AG04450 (cell line): Measurements from ENCODE around the gene PRKG1. TPM values are rescaled to one million over a fixed set of nuclear protein-coding genes. Genes with fewer than 3 reads are reported as not detected.

ENCODE experiments used
- CTCF ChIA-PET: fragments of 300-600, 350-600 bp; formaldehyde crosslinking; extraction: SDS; loops from one replicate; lab custom pipeline; 2022; ENCODE audit warnings: antibody characterized with exemption, inconsistent platforms; lab: Charles Lee
- POLR2A ChIA-PET: fragments of 350-600 bp; formaldehyde crosslinking; extraction: SDS; loops from one replicate; lab custom pipeline; 2021; ENCODE audit warnings: antibody characterized with exemption, inconsistent platforms; lab: Yijun Ruan, JAX
- DNase-seq: peaks from one replicate; pipeline ENCODE4 v3.0.0-alpha.2; 2011; ENCODE audit warnings: low read depth, low spot score
- H3K27ac ChIP-seq: one replicate; pipeline ENCODE4 v1.5.1; 2012; ENCODE audit warnings: low read depth, low read length, control low read depth
- H3K27me3 ChIP-seq: one replicate; pipeline ENCODE4 v1.6.0; 2012; ENCODE audit warnings: low read length; ENCODE audit not compliant: control insufficient read depth, insufficient read depth
- H3K4me3 ChIP-seq: 2 replicates; pipeline ENCODE4 v1.5.1; 2011; ENCODE audit warnings: mild to moderate bottlenecking, low read depth, low read length, control low read depth
- H3K9me3 ChIP-seq: 2 replicates; pipeline ENCODE4 v1.5.1; 2012; ENCODE audit warnings: low read length; ENCODE audit not compliant: control insufficient read depth, insufficient read depth
- polyA plus RNA-seq: library from polyadenylated mRNA; depleted of rRNA; stranded (reverse); fragments of >200 nt; gene quantifications from 2 replicates; pipeline ENCODE4 v1.2.3, GENCODE V29; 2011
- TF ChIP-seq, protein P1 (sequence below): IDR thresholded peaks from 2 replicates; pipeline ENCODE4 v1.5.1; 2011; ENCODE audit warnings: low read depth, low read length, control low read depth, inconsistent platforms

PRKG1 gene
- polyA plus RNA-seq, 1 experiment = 19.0 TPM

DNA sequence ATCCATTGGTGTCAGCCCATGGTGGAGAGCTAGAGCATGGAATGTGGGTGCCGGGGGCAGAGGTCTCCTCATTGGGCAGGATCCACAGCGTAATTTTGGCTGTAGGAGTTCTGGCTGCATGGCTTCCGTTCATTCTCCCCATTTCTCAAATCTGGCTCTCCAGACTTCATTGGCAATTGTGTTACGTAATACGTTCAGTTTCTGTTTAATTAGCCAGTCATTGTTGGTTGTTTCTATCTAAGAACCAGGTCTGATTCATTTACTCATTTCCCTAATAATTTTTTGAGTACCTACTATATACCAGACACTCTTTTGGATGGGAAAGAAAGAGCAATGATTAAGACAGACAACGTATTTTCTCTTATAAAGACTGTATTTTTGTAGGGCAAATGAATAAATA lies 325.6 kb downstream of the PRKG1 start:
- Histone ChIP-seq H3K4me3 (no peak overlapping the region), H3K27me3 (no peaks in the 10 kb centered on the region), H3K9me3 (no peaks in the 10 kb centered on the region), H3K27ac (no peak overlapping the region)
- TF ChIP-seq, protein P1, sequence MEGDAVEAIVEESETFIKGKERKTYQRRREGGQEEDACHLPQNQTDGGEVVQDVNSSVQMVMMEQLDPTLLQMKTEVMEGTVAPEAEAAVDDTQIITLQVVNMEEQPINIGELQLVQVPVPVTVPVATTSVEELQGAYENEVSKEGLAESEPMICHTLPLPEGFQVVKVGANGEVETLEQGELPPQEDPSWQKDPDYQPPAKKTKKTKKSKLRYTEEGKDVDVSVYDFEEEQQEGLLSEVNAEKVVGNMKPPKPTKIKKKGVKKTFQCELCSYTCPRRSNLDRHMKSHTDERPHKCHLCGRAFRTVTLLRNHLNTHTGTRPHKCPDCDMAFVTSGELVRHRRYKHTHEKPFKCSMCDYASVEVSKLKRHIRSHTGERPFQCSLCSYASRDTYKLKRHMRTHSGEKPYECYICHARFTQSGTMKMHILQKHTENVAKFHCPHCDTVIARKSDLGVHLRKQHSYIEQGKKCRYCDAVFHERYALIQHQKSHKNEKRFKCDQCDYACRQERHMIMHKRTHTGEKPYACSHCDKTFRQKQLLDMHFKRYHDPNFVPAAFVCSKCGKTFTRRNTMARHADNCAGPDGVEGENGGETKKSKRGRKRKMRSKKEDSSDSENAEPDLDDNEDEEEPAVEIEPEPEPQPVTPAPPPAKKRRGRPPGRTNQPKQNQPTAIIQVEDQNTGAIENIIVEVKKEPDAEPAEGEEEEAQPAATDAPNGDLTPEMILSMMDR = no peak
- DNase-seq = no peak
- CTCF ChIA-PET = no interaction called here
- POLR2A ChIA-PET = no interaction called here

DNA sequence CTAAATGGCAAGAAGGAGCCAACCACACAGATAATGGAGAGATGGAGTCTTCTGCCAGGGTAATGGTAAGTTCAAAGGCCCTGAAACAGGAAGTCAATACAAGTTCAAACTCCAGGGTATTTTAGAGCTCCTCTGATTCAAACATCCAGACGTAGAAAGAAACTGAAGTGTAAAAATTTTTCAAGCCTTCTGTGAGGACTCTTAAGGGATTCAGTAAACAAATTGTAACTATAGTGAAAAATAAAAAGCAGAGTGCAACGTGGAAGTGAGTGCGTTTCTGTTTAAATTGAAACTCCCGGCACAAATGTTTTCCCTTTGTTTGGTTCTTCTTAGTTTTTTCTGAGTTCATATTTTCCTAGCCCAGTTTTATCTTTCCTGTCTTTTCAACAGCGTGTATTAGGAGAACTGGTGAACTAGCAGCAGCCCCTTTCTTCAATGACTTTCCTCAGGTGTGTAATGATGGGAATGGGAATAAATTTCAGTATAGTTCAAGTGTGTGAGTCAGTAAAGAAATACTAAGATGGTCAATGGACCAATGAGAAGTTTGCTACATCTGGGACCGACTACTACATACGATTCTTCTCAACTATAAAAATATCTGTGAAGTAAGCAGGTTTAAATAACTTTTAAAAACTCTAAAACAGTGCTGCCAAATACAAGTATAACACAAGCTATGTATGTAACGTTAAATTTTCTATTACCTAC lies 326.3 kb downstream of the PRKG1 start:
- ChIA-PET CTCF (no interaction called here), POLR2A (no interaction called here)

DNA sequence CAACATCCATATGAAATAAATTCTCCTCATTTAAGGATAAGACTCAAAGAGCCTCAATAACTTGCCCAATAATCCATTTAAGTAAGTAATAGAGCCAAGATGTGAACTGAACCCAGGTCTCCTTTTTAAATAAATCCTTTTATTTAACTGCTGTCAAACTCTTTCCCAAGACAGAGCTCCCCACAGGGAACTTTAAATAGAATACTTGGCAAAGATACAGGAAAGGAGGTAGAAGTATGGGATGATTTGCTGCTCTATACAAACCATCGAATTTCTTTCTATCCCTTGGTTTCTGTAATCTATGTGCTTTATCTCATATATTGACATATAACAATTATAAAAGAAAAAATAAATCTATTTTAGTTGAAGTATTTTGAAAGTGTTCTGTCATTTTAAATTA lies 329.2 kb downstream of the PRKG1 start:
- no peaks in the 10 kb centered on the region for H3K27me3 ChIP-seq
- ChIA-PET POLR2A (no interaction called here), CTCF (no interaction called here)
- H3K9me3 ChIP-seq = no peaks in the 10 kb centered on the region
- TF ChIP-seq, protein P1 = no peak
- H3K27ac ChIP-seq = no peak overlapping the region
- DNase-seq = no peak
- H3K4me3 ChIP-seq = no peak overlapping the region

More for the DNA sequence above, 326.3 kb downstream of the PRKG1 start:
- no peak for DNase-seq
- Histone ChIP-seq H3K4me3 (no peak overlapping the region), H3K9me3 (no peaks in the 10 kb centered on the region), H3K27ac (no peak overlapping the region), H3K27me3 (no peaks in the 10 kb centered on the region)
- TF ChIP-seq, protein P1 = no peak

DNA sequence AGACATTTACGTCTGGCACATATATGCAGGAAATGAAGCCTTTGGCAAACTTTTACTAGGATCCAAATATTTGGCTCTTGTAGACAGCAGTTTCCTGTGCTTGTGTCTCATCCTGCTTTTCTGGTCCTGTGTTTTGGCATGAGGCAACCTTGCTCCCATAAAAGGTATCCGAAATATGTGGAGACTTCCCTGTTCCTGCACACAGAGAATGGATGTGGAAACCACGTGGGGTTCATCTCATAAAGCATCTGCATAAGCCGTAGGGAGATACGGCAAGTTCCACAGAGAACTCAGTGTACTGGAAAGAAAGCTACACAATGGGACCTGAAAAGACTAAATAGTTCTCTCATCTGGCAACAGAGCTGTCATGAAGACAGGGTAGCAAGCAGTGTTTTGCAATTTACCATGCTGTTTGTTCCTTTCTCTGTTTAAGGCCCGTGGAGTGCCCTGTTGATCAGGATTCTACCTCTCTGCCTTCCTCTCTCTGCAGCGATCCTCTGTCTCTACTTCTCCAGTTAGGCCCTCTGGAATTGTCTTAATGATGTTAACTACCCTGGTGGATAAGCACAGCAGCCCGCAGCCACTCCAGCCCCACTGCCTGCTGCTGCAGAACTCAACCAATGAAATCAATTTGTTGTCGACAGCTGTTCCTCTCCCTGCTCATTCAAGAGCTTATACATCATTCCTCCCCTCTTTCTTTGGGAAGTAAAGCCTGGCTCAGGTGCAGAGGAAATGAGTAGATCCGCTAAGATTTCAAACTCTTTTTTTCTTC lies 331.5 kb downstream of the PRKG1 start:
- TF ChIP-seq, protein P1 = no peak
- ChIA-PET CTCF (no interaction called here), POLR2A (no interaction called here)
- no peaks in the 10 kb centered on the region for H3K27me3 ChIP-seq
- DNase-seq = no peak
- no peak overlapping the region for H3K27ac ChIP-seq
- no peak overlapping the region for H3K4me3 ChIP-seq
- no peaks in the 10 kb centered on the region for H3K9me3 ChIP-seq

DNA sequence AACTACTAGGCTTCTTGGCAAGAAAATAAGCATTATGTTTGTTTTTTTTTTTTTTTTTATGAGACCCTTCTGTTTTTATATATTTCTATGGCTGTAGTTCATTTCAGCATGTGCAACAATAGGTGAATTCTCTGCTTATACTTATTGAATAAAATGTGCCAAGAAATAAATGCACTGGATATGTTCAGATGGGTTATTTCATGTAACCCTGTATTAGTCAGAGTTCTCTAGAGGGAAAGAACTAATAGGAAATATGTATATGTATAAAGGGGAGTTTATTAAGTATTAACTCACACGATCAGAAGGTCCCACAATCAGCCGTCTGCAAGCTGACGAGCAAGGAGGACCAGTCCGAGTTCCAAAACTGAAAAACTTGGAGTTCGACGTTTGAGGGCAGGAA lies 332.3 kb downstream of the PRKG1 start:
- H3K4me3 ChIP-seq = no peak overlapping the region
- TF ChIP-seq, protein P1 = no peak
- CTCF ChIA-PET = no interaction called here
- DNase-seq = no peak
- POLR2A ChIA-PET = no interaction called here
- no peaks in the 10 kb centered on the region for H3K27me3 ChIP-seq
- H3K27ac ChIP-seq = no peak overlapping the region
- H3K9me3 ChIP-seq = no peaks in the 10 kb centered on the region
